Stimulated activated CD4-positive, alpha-beta T cell treated with anti-CD3 and anti-CD28 coated beads, Interleukin-2, amount 100 ng/mL, for 4 hours (primary cell): ENCODE data around the gene HOXD12.

ENCODE experiments used
- DNase-seq: peaks from one replicate; pipeline ENCODE4 v3.0.0-alpha.2; 2020; ENCODE audit warnings: low read depth

HOXD12 gene

DNA sequence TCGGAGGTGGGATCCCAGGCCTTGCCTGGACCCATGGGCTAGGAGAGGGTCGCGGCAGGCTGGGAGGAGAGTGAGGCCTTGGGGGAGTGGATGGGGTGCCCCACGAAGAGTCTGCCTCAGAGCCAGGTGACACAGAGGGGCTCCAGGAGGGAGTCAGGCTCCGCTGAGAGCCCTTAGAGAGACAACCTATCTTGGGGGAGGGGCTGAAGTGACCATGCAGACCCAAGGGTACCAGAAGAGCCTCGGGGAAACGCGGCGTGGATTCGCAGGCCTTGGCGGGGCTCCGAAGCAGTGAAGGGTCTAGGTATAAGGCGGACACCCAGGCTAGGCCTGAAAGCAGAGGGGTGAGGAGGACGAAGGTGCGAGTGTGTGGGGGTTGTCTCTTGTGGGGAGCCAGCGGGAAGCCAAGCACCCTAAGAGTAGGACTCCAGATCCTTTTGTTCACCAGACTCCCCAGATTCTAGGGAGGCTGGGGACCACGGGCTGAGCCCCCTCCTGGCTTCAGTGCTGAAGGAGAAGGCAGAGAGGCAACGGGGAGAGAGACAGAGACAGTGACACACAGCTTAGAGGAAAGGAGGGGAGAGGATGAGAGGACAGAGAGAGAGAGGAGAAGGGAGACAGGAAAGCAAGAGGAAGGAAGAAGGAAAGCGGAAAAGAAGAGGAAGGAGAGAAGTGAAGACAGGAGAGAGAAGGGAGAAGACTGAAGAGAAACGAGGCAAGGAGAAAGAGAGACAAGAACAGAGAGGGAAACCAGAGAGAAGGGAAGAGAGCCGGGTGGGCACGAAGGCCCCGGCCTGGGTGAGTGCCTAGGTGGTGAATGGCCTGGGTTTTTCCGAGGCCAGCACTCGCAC, 6.4 kb downstream of the HOXD12 start:
- DNase-seq = no peak

- no peak for DNase-seq
Measured at GRCh38 chr2:176106581-176107539, 7.3 kb downstream of the HOXD12 start, which contains the start of gene HOXD11. Gene HOXD11 (plus strand): TSS chr2:176107280. CDS start chr2:176107356, 76 bp downstream.

GRCh38 chr2:176107731-176108181, 8.2 kb downstream of the HOXD12 start:
- DNase-seq = no peak

GRCh38 chr2:176109192-176109901, 9.8 kb downstream of the HOXD12 start:
- no peak for DNase-seq

DNA sequence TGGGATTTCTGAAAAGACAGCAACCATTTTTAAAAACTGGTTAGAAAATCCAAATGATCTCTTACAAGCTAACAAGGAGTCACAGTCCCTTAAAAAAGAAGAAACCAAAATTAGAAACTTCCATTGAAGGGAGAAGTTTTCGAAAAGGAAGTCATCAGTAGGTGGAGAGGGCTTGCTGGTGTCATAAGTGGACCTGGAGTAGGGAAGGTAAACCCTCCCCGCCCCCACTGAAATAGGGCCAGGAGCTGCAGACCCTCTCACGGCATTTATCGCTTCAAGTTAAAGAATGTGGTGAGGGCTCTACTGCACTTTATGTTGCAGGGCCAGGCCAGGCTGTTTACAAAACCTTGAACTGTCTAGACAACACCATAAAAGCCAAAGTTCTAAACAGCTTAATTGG, 10.4 kb downstream of the HOXD12 start:
- DNase-seq = no peak

GRCh38 chr2:176110415-176111308, 11.1 kb downstream of the HOXD12 start:
- no peak for DNase-seq

GRCh38 chr2:176111309-176111663, 11.7 kb downstream of the HOXD12 start:
- DNase-seq = no peak

GRCh38 chr2:176111846-176112374, 12.3 kb downstream of the HOXD12 start:
- no peak for DNase-seq

DNA sequence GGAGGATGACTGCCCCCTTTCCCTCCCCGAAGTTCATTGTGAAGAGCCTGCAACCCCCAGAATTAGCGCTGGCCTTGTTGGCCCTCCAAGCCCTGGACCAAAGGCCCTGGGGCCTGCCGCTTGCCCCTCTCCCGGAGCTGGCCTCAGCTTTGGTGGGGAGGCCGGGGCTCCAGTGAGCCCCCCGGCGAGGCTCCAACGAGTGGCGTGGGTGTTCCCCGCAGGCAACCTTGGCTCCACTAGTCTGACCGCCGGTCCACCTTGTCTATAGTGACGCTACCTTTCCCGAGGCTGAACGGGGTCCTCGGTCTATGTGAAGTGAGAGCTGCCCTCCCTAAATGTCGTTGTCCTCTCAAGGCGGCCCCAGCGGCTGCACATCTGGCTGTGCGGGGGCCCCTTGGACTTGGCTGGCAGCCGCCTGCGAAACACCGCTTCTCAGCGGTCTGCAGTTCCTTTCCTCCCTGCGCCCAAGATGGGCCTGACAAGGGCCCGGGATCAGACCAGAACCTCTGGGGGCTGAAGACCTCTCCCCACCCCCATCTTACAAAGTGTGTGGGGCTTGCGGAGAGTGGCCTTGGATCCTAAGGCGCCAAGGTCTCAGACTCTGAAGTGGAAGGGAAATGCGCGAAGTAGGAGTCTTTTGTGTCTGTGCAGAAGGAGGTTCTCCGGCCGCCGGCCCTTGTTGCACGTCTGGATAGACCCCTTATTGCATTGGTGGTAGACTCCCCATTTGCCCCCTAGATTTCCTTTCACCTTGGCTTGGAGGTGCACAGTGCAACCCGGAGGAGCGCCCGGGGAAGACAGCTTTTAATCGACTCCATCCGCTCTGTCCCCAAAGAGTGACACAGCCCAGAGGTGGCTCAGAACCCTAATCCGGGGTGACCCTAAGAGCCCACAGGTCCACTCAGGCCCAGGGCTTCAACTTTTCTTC, 13.0 kb downstream of the HOXD12 start:
- no peak for DNase-seq

DNA sequence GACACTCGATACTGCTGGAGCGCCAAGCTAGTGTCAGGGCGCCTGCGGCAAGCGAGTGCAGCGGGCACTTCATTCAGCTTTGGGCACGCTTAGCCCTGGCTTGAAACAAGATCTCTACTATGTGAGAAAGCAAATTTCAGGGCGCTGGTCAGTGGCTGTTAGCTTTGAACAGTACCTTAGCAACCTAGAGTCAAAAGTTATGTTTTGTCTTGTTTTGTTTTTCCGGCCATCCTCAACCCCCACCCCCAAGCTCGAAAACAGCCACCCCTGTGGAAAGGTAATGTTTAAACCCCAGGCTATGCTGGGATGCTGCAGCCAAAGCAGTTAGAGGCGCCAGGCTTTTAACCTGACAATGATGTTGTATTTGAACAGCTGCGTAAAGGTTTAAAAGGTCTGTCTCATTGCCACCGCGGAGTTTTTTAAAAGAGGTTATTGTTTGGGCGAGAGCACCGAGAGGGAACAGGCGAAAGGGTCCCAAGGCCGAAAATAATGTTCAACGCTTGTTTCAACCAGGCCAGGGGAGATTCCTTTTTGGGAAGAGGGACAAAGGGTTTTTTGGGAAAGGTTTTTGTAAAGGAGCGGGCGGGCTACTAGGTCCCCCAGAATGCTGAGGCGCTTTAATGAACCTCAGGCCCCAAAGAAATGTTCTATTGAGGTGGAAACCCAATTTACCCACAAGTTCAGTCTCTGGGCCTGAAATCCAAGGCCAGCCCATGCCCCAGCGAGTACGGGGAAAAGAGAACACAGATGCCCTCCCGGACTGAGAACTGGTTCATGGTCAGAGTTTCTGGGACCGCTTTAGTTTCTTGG, 14.7 kb downstream of the HOXD12 start:
- DNase-seq = no peak

- no peak for DNase-seq
Measured at GRCh38 chr2:176114930-176115625, 15.5 kb downstream of the HOXD12 start.

DNA sequence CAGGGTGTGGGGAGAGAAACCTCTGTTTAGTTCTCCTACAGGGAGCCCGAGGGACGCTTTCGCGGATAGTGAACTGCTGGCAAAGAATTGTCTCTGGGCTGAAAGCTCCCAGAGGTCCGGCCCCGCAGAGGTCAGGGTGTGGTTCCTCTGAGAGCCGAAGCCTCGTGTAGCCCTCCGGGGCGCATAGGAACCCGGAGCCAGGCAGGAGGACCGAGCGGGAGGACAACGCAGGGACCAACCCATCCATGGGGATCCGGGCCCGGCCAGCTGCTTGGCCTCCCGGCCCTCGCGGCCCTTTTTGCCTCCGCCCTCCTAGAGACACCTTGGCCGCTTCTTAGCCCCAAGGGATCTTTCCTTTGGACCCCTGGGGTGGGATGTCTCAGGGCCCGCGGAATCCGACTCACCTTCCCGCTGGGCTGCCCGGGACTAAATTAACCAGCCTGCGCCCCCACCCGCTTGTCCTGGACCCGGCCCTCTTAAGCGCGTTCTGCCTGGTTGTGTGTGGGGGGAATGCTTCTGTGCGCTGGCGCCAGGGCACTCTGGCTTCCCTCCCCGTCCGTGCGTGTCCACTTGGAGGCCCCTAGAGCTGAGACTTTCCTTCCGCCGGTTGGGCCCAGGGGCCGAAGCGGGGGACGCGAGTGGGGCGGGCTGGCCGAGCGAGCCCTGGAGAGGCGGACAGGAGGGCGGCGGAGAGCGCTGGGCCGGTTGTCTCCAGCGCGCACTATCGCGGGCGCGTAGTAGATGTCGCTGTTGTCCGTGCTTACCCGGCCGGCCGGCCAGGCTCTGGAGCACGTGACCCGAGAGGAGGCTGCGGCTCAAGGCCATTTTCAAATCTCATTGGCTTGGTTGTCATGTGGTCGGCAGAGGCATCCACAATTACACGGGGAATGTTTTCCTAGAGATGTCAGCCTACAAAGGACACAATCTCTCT, 16.6 kb downstream of the HOXD12 start, which contains the start of gene HOXD10:
Gene HOXD10 (plus strand): TSS at position 896 of the 931 bp plus-strand sequence. CDS start 56 bp downstream, outside the sequence.
- no peak for DNase-seq

DNA sequence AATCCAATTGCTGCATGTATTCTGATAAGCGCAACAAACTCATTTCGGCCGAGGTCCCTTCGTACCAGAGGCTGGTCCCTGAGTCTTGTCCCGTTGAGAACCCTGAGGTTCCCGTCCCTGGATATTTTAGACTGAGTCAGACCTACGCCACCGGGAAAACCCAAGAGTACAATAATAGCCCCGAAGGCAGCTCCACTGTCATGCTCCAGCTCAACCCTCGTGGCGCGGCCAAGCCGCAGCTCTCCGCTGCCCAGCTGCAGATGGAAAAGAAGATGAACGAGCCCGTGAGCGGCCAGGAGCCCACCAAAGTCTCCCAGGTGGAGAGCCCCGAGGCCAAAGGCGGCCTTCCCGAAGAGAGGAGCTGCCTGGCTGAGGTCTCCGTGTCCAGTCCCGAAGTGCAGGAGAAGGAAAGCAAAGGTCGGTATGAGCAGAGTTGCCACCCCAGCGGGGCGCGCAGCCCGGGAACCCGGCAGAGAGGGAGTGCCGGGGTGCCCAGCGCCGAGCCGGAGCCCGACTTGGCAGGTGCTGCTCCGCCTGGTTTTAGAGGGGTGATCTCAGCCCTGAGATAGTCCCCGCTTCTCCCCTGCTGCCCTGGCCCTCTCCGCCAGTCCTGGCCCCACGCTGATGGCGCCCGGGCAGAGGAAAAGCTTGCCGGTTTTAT, 17.7 kb downstream of the HOXD12 start:
- no peak for DNase-seq

- no peak for DNase-seq
Measured at GRCh38 chr2:176117823-176118371, 18.3 kb downstream of the HOXD12 start.

GRCh38 chr2:176118601-176119339, 19.2 kb downstream of the HOXD12 start:
- DNase-seq = no peak
